ENCODE measurements around the gene MLH1.

GRCh38 chr3:37037352-37037751 is 44.0 kb downstream of the MLH1 start:
- no peak for TF ChIP-seq CTCF (conservative IDR thresholded peaks at IDR 0.05; ENCODE audit: low read length)
- no peak for TF ChIP-seq EZH2phosphoT487 (IDR thresholded peaks at IDR 0.05; ENCODE audit: borderline replicate concordance, low read depth, low read length)
